Ovary (tissue), 3 donors: ENCODE data around the gene HLTF.

Experiments
- EP300 ChIP-seq: sonication (generic); formaldehyde crosslinking; IDR thresholded peaks from one replicate; pipeline ENCODE4 v1.6.1; 2017; ENCODE audit warnings: antibody characterized with exemption
- POLR2A ChIP-seq: fragments of 450-650 bp; IDR thresholded peaks from one replicate; pipeline ENCODE4 v1.6.1; 2017; ENCODE audit warnings: antibody characterized with exemption, mild to moderate bottlenecking, moderate library complexity
- TF ChIP-seq, protein P1 (sequence below), 3 donors: fragments of 450-650 bp in 2 of 3; fragments of 200-600 bp in 1 of 3; IDR thresholded peaks; one replicate each; pipeline versions ENCODE4 v1.5.1 to v1.8.0; 2016 to 2022; ENCODE audit warnings: antibody characterized with exemption in 3 of 3, mild to moderate bottlenecking in 1 of 3
- donor health status: DM: no; HTN: no; CAD: no.

DNA sequence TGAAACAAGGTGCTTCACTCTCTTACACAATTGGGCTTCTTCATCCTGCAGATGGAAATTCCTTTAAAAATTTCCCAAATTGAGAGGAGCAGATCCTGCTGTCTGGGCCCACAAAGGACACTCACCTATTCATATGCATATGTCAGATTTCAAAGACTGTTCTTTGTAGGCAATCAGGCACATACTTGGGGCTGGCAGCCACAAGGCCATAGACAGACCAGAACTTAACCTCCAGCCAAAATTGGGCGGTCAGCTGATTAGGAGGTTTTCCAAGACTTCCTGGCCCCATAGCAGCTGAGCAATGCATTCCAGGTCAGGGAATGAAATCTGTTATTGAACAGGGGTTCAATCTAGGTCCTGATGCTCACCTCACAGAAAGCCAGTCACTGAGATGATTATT is 28.1 kb upstream of the HLTF start:
- TF ChIP-seq, protein P1, sequence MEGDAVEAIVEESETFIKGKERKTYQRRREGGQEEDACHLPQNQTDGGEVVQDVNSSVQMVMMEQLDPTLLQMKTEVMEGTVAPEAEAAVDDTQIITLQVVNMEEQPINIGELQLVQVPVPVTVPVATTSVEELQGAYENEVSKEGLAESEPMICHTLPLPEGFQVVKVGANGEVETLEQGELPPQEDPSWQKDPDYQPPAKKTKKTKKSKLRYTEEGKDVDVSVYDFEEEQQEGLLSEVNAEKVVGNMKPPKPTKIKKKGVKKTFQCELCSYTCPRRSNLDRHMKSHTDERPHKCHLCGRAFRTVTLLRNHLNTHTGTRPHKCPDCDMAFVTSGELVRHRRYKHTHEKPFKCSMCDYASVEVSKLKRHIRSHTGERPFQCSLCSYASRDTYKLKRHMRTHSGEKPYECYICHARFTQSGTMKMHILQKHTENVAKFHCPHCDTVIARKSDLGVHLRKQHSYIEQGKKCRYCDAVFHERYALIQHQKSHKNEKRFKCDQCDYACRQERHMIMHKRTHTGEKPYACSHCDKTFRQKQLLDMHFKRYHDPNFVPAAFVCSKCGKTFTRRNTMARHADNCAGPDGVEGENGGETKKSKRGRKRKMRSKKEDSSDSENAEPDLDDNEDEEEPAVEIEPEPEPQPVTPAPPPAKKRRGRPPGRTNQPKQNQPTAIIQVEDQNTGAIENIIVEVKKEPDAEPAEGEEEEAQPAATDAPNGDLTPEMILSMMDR (IDR thresholded peaks at IDR 0.05): no peak
- TF ChIP-seq POLR2A: no peak
- no peak for TF ChIP-seq EP300
